ENCODE measurements around the gene RELT.

The RELT gene

DNA sequence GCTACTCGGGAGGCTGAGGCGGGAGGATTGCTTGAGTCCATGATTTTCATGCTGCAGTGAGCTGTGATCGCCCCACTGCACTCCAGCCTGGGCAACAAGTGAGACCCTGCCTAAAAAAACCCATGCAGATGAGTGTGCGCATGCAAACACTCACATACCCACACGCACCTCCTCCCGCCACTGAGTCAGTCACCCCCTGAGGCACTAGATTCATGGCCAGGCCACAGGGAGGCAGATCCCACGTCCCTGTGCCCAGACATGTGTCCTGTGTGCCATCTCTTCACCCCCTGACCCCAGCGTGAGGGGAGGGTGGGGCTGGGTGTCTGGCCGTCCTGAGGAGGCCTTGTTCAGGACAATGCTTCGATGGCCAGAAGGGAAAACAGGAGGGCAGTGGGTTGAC, 15.5 kb downstream of the RELT start:
- DNase-seq (ENCODE audit: low read depth in 2 of 2): no peak

DNA sequence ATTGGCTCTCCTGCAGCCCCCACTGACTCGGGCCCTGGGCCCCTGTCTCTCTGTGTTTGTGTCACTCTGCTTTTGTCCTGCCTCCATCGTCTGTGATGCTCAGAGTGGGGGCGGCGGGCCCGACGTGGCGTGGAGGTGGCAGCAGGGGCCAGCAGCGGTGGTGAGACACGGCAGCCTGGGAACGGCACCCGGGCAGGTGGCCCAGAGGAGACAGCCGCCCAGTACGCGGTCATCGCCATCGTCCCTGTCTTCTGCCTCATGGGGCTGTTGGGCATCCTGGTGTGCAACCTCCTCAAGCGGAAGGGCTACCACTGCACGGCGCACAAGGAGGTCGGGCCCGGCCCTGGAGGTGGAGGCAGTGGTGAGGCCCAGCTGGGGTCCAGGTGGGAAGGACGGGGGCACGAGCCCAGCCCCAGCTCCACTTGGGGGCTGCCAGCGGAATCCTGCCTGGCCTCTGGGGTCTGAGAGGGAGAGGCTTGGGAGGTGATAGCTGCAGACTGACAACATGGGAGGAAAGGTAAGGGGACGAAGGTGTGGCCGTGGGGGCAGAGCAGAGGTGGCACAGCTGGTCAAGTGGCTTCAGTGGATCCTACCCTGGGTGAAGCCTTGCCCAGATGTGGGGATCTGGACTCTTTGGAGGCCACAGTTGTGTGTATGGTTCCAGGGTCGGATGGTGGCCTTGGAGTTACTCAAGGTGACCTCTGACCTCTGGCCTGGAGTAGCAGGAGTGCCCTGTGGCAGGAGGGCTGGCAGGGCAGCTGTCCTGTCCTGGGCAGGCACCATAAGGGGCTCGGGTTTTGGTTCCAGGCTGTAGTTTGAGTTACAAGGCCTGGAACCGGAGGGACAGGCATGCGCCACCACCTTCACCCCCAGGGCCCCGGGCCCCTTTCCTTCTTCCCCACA, 16.2 kb downstream of the RELT start:
- DNase-seq (ENCODE audit: low read depth in 2 of 2): no peak

DNA sequence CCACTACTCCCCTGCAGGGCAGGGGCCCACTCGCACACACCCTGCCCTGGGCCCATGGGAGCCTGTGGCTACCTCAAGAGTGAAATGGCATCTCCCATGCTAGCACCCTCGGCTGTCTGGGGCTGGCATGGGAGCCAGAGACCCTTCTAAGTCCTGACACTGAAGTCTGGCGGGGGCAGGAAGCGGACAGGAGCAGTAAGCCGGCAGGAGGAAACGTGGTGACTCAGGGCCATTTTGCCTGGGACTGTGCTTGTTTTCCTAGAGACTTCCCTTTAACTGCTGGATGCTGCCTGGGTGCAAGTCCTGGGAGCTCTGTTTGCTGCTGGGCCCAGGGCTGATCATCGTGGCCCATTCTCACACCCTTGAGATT, 16.8 kb downstream of the RELT start:
- DNase-seq (ENCODE audit: low read depth in 2 of 2): no peak

DNA sequence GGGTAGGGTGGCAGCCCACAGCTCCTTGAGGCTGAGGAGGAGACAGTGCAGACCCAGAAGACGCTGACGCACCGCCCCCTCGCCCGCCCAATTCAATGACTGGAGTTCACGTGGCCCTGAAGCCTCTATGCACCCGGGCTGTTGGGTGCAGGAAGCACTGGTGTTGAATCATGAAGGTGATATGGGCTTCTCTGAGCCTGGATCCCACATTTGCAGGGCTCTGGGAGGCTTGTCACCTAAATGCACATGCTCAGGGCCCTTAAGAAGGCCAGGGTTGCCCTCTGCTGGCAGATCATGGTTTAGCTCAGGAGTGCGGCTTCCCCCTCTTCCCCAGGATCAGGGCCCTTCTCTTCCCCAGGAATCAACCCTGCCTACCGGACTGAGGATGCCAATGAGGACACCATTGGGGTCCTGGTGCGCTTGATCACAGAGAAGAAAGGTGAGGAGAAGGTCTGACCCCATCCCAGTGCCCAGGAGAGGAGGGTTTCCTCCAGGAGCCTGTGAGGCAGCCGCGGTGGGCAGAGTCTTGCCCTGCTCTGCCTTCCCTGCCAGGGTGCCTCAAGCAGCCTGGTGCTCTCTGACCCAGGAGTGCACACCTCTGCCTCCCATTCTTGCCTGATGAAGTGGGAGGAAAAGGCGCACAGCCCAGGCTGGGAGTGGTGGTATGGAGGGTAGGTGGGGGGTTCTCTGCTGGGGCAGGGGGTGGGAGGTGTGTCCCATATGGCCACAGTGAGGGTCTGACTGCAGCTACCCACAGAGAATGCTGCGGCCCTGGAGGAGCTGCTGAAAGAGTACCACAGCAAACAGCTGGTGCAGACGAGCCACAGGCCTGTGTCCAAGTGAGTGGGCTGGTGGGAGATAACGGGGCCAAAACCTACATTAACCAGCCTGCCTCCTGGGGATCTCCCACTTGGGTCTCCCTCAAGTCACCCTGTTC, 17.5 kb downstream of the RELT start:
- peak in 1 of 2 experiments; percentile 42 for DNase-seq (ENCODE audit: low read depth in 2 of 2)

DNA sequence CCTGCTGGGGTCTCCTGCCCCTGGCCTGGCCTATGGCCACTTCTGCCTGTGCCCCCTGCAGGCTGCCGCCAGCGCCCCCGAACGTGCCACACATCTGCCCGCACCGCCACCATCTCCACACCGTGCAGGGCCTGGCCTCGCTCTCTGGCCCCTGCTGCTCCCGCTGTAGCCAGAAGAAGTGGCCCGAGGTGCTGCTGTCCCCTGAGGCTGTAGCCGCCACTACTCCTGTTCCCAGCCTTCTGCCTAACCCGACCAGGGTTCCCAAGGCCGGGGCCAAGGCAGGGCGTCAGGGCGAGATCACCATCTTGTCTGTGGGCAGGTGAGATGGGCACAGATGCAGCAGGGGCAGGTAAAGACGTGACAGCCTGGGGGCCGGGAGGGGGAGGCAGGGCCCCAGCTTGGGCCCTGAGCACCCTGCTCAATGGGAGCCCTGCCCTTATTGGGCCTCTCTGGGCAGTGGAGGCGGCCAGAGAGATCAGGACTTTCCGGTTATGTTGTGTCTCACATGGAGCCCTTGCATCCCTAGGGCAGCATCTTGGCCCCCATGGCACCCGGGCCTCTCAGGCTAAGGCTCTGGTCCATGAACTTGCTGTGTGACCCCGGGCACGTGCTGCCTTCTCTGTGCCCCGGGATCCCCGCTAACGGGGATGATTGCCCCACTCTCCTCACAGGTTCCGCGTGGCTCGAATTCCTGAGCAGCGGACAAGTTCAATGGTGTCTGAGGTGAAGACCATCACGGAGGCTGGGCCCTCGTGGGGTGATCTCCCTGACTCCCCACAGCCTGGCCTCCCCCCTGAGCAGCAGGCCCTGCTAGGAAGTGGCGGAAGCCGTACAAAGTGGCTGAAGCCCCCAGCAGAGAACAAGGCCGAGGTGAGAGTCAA, 18.5 kb downstream of the RELT start:
- DNase-seq (ENCODE audit: low read depth in 2 of 2): no peak

DNA sequence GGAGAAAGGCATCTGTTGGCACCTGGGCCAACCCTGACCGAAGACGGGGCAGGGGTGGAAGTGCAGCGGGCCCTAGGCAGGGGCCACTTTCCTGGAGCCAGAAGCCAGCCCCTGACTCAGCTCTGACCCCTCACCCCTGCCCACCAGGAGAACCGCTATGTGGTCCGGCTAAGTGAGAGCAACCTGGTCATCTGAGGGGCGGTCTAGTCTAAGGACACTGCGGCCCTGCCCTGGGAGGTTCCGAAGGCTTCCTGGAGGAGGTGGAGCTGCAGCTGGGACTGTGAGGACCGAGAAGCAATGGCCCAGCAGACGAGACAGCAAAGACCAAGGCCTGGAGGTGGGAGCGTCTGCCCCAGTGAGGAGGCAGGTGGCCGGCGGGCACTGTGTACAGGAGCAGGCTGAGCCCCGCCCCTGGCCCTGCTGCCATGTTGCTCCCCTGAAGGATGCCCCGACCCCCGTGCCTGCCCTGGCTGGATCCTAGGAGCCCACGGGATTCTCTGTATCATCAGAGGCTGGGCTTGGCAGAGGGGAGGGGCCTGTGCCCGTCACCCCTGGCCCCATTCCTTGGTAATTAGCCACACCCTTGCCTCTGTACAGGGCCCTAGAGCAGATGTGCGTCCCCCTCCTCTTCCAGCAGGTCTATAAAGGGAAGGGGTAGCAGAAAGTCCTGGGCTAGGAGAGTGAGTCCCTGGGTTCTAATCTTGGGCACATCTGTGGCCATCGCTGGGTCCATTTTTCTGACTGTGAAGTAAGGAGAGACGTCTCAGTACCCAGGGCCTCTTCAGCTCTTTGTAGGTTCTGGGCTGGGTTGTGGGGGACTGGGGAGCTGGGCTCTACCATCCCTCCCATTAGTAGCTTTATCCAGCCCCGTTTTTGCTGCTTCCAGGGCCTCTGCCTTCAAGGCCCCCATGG, 19.4 kb downstream of the RELT start:
- DNase-seq (ENCODE audit: low read depth in 2 of 2): no peak

DNA sequence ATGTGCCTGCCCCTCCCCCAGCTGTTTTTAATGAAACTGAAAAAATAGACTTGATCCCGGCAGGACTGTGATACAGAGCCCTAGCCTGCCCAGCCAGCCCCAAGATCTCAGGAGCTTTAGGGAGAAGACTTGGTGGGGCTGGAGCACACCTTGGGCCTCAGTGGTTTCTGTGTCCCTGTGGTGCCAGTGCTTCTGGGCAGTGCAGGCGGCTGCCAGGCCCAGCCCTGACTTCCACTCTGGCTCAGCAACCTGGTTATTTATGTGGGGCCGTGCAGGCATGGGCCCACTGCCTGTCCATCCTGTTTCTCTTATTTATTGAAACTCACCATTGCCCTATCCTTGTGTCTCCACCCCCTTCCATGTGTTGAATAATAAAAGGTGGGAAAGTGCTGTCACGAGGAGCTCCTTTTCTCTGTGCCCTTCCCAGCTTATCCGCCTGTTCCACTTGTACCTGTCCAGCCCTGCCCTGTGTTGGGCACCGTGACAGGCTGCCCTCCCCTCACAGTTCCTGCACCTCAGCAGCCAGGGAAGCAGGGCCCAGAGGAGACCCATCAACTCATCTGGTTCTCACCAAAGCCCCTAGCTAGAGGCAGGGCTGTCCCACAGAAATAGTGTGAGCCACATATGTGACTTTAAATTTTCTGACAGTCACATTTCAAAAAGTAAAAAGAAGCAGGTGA, 20.2 kb downstream of the RELT start:
- DNase-seq (ENCODE audit: low read depth in 2 of 2): no peak

DNA sequence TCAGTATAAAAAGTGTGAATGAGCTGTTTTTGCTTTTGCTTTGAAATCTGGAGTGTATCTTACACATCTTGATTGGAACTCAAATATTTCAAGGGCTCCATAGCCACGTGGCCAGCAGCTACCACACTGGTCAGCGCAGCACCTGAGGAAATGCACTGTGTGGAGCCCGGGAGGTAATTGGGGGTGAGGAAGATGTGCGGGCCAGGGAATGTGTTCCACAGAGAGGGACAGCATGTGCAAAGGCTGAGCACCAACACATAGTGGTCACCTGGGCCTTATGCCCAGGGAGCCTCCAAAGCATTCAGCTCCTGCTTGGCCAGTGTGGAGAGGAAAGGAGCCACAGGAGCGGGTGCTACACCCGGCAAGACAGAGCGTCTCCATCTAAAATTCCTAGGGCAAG, 20.8 kb downstream of the RELT start:
- DNase-seq (ENCODE audit: low read depth in 2 of 2): no peak

DNA sequence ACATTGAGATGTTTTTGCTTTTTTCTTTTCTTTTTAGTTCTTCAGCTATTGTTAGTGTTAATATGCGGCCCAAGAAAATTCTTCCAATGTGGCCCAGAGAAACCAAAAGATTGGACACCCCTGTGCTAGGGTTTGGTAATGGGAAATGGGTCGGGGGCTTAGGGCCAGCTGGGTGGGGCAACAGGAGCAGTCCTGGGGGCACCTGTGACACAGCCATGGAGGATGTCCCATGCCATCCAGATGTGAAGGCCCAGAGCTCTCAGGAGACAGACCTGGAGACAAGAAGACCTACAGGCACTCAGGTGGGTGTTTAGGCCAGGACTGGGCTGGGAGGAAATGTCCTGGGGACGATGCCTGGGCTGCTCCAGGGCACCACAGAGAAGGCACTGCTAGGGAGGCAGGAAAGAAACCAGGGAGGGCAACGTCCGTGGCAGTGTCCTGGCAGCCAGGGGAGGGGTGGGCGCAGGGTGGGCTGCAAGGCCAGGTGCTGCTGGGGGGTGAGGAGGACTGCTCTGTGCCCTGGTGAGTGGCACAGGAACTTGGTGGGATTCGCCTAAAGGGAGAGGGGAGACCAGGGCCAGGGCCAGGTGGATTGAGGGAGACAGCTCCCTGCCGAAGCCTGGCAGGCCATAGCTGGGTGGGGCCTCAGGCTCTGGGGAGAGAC, 21.4 kb downstream of the RELT start:
- DNase-seq (ENCODE audit: low read depth in 2 of 2): no peak

DNA sequence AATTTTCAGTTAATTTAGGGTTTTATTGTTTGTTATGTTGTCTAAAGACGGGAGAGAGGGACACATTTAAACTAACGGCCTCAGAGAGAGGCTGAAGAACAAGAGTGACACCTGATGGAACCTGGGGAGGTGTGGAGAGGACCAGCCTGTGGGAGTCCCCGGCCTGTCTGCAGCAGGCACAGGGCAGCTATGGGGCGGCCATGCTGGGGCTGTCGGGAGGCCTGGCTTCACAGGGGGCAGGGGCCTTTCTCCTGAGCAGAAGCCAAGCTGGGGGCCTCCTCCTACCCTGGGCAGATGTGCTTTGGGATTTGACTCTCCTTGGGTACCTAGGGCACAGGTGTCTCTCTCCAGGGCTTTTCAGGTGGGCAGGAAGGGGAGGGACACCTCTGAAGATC, 21.9 kb downstream of the RELT start:
- DNase-seq (ENCODE audit: low read depth in 2 of 2): no peak

GRCh38 chr11:73398721-73399120, 22.5 kb downstream of the RELT start:
- DNase-seq (ENCODE audit: low read depth in 2 of 2): no peak

- no peak for DNase-seq (ENCODE audit: low read depth in 2 of 2)
Measured at GRCh38 chr11:73399159-73399590, 23.0 kb downstream of the RELT start.

DNA sequence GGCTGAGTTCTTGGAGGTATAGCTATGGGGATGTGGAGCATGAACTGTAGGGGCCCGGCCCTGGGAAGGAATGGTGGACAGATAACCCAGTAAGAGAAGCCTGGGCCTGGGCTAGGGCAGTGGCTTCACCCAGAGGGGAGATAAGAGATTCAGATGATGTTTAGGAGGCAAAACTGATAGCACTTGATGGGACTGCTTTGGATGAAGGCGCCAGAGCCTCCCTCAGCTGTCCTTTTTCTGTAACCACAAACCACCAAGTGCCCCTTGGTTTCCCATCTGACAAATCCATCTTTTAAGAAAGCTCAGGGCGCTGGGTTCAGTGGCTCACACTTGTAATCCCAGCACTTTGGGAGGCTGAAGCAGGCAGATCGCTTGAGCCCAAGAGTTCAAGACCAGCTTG, 23.4 kb downstream of the RELT start:
- no peak for DNase-seq (ENCODE audit: low read depth in 2 of 2)

DNA sequence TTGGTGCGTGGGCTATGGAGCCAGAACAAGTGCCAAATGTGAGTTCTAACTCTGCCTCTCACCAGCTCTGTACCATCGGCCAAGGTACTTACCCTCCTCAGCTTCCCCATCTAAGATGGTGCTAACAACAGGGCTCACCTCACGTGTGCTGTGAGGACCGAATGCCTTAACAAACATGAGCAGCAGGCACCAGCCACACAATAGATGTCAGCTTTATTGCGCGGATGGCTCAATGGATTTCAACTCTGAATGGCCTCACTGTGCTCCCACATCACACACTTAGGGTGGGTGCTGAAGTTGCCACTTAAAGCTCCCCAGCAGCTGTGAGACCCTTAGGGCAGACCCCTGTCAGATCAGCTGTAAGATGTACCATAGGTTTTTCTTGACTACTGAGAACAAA, 24.1 kb downstream of the RELT start:
- no peak for DNase-seq (ENCODE audit: low read depth in 2 of 2)

DNA sequence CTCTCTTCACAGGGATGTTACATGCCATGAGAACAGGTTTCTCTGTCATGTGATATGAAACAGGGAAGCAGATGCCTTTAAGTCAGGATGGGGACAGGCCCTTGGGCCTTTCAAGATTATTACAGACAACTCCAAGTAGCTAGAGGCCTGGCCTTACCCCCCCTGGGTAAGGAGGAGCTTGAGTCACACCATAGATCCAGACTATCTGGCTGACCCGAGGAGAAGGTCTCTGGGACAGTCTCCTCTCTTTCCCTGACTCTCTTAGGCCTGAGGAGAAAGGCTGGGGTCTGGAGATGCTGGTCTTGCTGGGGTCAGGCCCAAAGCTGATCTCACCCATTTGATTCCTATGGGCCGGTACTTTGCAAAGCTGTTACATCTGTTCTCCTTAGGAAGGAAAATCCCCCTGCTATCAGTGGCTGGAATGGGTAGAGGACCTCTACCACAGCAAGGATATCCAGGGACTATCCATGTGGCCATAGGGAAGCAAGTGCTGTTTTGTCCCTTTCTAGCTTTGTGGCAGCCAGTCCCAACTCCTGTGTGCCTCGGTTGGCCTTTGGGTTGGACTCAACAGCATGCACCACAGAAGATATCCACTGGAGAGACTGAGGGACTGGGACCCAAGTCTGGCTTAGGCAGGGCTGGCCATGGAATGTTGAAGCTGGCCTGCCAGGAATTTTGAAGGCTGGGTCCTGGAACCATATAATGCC, 25.2 kb downstream of the RELT start:
- no peak for DNase-seq (ENCODE audit: low read depth in 2 of 2)

DNA sequence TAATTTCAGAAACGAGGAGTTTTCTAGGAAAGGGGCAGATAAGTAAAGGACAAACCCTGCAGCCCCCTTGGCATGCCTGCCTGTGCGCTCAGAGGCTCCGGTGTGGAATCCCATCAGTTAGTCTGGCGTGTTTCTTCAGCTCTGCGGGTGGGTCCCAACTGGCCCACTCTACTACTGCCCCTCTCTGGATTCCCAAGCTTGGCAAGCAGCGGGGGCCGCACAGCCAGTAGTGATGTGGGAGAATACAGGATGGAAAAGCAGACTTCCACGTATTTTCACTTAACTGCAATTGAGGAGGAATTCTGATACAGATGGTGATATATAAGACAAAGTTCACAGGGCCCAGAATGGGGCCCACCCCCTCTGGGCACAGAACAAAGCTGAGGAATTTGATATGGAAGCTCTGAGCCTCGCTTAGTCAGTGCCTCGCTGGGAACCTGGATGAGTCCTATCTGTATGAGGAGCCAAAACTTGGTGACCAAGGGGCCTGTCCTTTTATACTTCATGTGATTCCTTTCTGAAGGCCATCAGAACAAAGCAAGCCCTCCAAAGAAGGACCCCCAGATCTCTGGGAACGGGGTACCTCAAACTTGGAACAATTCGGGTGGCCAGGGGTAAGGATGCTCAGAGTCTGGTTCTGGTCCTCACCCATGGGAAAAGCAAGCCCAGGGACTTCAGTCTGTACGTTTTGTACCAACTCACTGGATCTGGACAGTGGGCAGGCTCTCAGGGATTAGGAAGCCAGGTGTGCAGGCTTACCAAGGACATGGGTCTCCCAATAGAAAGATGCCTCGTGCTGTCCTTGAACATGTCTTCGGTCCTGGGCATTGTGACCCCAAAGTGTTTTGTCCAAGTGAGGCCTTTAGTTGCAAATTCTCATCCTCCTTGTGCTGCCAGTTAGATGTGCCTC, 26.0 kb downstream of the RELT start:
- DNase-seq (ENCODE audit: low read depth in 2 of 2): no peak

GRCh38 chr11:73402834-73403185, 26.6 kb downstream of the RELT start:
- no peak for DNase-seq (ENCODE audit: low read depth in 2 of 2)

DNA sequence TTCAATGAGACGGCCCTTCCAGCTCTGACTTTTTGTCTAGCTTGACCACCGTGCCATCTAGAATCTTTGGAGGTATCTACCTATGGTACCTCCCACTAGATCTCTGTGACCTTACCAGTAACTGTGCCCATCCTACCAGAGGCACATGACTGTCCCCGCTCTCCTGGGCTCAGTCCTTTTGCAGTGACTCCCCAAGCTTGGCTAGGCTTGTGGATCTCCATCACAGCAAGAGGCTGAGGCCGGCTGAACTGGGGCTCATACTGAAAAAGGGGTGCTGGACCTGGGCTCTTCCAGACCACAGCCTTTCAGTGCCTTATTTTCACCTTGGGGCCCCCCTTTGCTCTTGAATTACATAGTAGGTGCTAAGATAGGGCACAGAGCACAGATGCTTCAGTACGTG, 27.3 kb downstream of the RELT start:
- no peak for DNase-seq (ENCODE audit: low read depth in 2 of 2)

Data from fibroblast of skin of left biceps (primary cell).